ENCODE data around the gene RPL31.

GRCh38 chr2:100960688-100961087 is 41.4 kb upstream of the RPL31 start:
- TF ChIP-seq CTCF (IDR thresholded peaks at IDR 0.05; ENCODE audit: low read depth, low read length, poor library complexity, severe bottlenecking): no peak
- no peak for TF ChIP-seq EZH2phosphoT487 (IDR thresholded peaks at IDR 0.05; ENCODE audit: borderline replicate concordance, low read length)

Measured in DOHH2 (cell line).